Thyroid gland (tissue), 4 donors: ENCODE data around the gene BCKDK.

Experiments used
- POLR2A ChIP-seq, 2 donors: fragments of 450-650 bp; IDR thresholded peaks; one replicate each; pipeline ENCODE4 v1.6.1; 2017; ENCODE audit warnings: antibody characterized with exemption in 2 of 2, mild to moderate bottlenecking in 2 of 2, moderate library complexity in 1 of 2
- TF ChIP-seq, protein P1 (sequence below), 6 experiments: fragments of 200-600 bp in 3 of 6; fragments of 450-650 bp in 3 of 6; sonication (generic) in 3 of 6; IDR thresholded peaks; one replicate each; pipeline ENCODE4 v1.5.1; 2016 to 2019; ENCODE audit warnings: antibody characterized with exemption in 6 of 6, mild to moderate bottlenecking in 2 of 6, inconsistent platforms in 1 of 6, moderate library complexity in 1 of 6

- TF ChIP-seq, protein P1, sequence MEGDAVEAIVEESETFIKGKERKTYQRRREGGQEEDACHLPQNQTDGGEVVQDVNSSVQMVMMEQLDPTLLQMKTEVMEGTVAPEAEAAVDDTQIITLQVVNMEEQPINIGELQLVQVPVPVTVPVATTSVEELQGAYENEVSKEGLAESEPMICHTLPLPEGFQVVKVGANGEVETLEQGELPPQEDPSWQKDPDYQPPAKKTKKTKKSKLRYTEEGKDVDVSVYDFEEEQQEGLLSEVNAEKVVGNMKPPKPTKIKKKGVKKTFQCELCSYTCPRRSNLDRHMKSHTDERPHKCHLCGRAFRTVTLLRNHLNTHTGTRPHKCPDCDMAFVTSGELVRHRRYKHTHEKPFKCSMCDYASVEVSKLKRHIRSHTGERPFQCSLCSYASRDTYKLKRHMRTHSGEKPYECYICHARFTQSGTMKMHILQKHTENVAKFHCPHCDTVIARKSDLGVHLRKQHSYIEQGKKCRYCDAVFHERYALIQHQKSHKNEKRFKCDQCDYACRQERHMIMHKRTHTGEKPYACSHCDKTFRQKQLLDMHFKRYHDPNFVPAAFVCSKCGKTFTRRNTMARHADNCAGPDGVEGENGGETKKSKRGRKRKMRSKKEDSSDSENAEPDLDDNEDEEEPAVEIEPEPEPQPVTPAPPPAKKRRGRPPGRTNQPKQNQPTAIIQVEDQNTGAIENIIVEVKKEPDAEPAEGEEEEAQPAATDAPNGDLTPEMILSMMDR (IDR thresholded peaks at IDR 0.05) = no peak
- TF ChIP-seq POLR2A (IDR thresholded peaks at IDR 0.05) = no peak
Measured at GRCh38 chr16:31132303-31132979, 24.3 kb downstream of the BCKDK start.
